ENCODE results near the gene ZDHHC11. TPM values are rescaled to one million over a fixed set of nuclear protein-coding genes. Genes with fewer than 3 reads are reported as not detected.
"Not testable (repeated sequence)": the region's sequence is repeated elsewhere in the genome, so short reads cannot be mapped to it uniquely, and the experiment has no call there.

ZDHHC11 gene
- total and polyA plus RNA-seq, 4 donors = 11.7 to 21.6 (median 16.1) TPM

GRCh38 chr5:846602-847091 is 4.1 kb downstream of the ZDHHC11 start:
- not testable (repeated sequence) for H3K9me3 ChIP-seq (ENCODE audit: control insufficient read depth, insufficient read depth, low read length); H3K27me3 ChIP-seq (ENCODE audit: control insufficient read depth, insufficient read depth, low read length); DNase-seq (ENCODE audit: low read depth in 4 of 6, low spot score in 6 of 6); H3K4me3 ChIP-seq (ENCODE audit: low read depth, low read length); H3K27ac ChIP-seq (ENCODE audit: low read depth, low read length)
- Histone ChIP-seq H3K4me1 (ENCODE audit: control insufficient read depth, insufficient read depth, low read length) (peaks cover 18% of the 10 kb centered on the region), H3K36me3 (ENCODE audit: control insufficient read depth, insufficient read depth, low read length) (peaks cover 47% of the 10 kb centered on the region)
- 83% methylated on average over 18 of the region's 18 CpGs for WGBS (ENCODE audit: insufficient coverage)

GRCh38 chr5:845676-846601 is 4.8 kb downstream of the ZDHHC11 start:
- H3K4me1 ChIP-seq (ENCODE audit: control insufficient read depth, insufficient read depth, low read length) = peaks cover 18% of the 10 kb centered on the region
- not testable (repeated sequence) for H3K27me3 ChIP-seq (ENCODE audit: control insufficient read depth, insufficient read depth, low read length); H3K9me3 ChIP-seq (ENCODE audit: control insufficient read depth, insufficient read depth, low read length); H3K27ac ChIP-seq (ENCODE audit: low read depth, low read length); DNase-seq (ENCODE audit: low read depth in 4 of 6, low spot score in 6 of 6); H3K4me3 ChIP-seq (ENCODE audit: low read depth, low read length)
- WGBS (ENCODE audit: insufficient coverage) = 87% methylated on average over 11 of the region's 35 CpGs
- H3K36me3 ChIP-seq (ENCODE audit: control insufficient read depth, insufficient read depth, low read length) = peaks cover 54% of the 10 kb centered on the region

- not testable (repeated sequence) for H3K27ac ChIP-seq (ENCODE audit: low read depth, low read length); H3K27me3 ChIP-seq (ENCODE audit: control insufficient read depth, insufficient read depth, low read length); H3K4me3 ChIP-seq (ENCODE audit: low read depth, low read length); H3K9me3 ChIP-seq (ENCODE audit: control insufficient read depth, insufficient read depth, low read length); DNase-seq (ENCODE audit: low read depth in 4 of 6, low spot score in 6 of 6)
- peaks cover 59% of the 10 kb centered on the region for H3K36me3 ChIP-seq (ENCODE audit: control insufficient read depth, insufficient read depth, low read length)
- WGBS (ENCODE audit: insufficient coverage) = 83% methylated on average over 8 of the region's 21 CpGs
- peaks cover 14% of the 10 kb centered on the region for H3K4me1 ChIP-seq (ENCODE audit: control insufficient read depth, insufficient read depth, low read length)
Observed at GRCh38 chr5:845031-845675, 5.6 kb downstream of the ZDHHC11 start.

- not testable (repeated sequence) for H3K4me3 ChIP-seq (ENCODE audit: low read depth, low read length); H3K27me3 ChIP-seq (ENCODE audit: control insufficient read depth, insufficient read depth, low read length); DNase-seq (ENCODE audit: low read depth in 4 of 6, low spot score in 6 of 6); H3K27ac ChIP-seq (ENCODE audit: low read depth, low read length); H3K9me3 ChIP-seq (ENCODE audit: control insufficient read depth, insufficient read depth, low read length); H3K4me1 ChIP-seq (ENCODE audit: control insufficient read depth, insufficient read depth, low read length)
- H3K36me3 ChIP-seq (ENCODE audit: control insufficient read depth, insufficient read depth, low read length) = peaks cover 53% of the 10 kb centered on the region
- WGBS (ENCODE audit: insufficient coverage) = 91% methylated on average over 14 of the region's 16 CpGs
Observed at GRCh38 chr5:844426-844825, 6.4 kb downstream of the ZDHHC11 start.

GRCh38 chr5:843926-844325 is 6.9 kb downstream of the ZDHHC11 start:
- 80% methylated on average over 12 of the region's 22 CpGs for WGBS (ENCODE audit: insufficient coverage)
- not testable (repeated sequence) for H3K4me1 ChIP-seq (ENCODE audit: control insufficient read depth, insufficient read depth, low read length); H3K27me3 ChIP-seq (ENCODE audit: control insufficient read depth, insufficient read depth, low read length); DNase-seq (ENCODE audit: low read depth in 4 of 6, low spot score in 6 of 6); H3K27ac ChIP-seq (ENCODE audit: low read depth, low read length); H3K4me3 ChIP-seq (ENCODE audit: low read depth, low read length); H3K9me3 ChIP-seq (ENCODE audit: control insufficient read depth, insufficient read depth, low read length)
- H3K36me3 ChIP-seq (ENCODE audit: control insufficient read depth, insufficient read depth, low read length) = peaks cover 51% of the 10 kb centered on the region

- not testable (repeated sequence) for H3K27ac ChIP-seq (ENCODE audit: low read depth, low read length); DNase-seq (ENCODE audit: low read depth in 4 of 6, low spot score in 6 of 6); H3K9me3 ChIP-seq (ENCODE audit: control insufficient read depth, insufficient read depth, low read length); H3K27me3 ChIP-seq (ENCODE audit: control insufficient read depth, insufficient read depth, low read length); H3K4me1 ChIP-seq (ENCODE audit: control insufficient read depth, insufficient read depth, low read length); H3K4me3 ChIP-seq (ENCODE audit: low read depth, low read length)
- H3K36me3 ChIP-seq (ENCODE audit: control insufficient read depth, insufficient read depth, low read length) = peaks cover 48% of the 10 kb centered on the region
- WGBS (ENCODE audit: insufficient coverage) = no CpG with 5 or more reads among the region's 26 CpGs
Observed at GRCh38 chr5:843371-843770, 7.4 kb downstream of the ZDHHC11 start.

GRCh38 chr5:842402-843221 is 8.2 kb downstream of the ZDHHC11 start:
- not testable (repeated sequence) for H3K27me3 ChIP-seq (ENCODE audit: control insufficient read depth, insufficient read depth, low read length); H3K4me1 ChIP-seq (ENCODE audit: control insufficient read depth, insufficient read depth, low read length); H3K9me3 ChIP-seq (ENCODE audit: control insufficient read depth, insufficient read depth, low read length); H3K4me3 ChIP-seq (ENCODE audit: low read depth, low read length); H3K27ac ChIP-seq (ENCODE audit: low read depth, low read length); DNase-seq (ENCODE audit: low read depth in 4 of 6, low spot score in 6 of 6)
- peaks cover 54% of the 10 kb centered on the region for H3K36me3 ChIP-seq (ENCODE audit: control insufficient read depth, insufficient read depth, low read length)
- WGBS (ENCODE audit: insufficient coverage) = 86% methylated on average over 22 of the region's 32 CpGs

GRCh38 chr5:841531-842401 is 9.0 kb downstream of the ZDHHC11 start:
- H3K36me3 ChIP-seq (ENCODE audit: control insufficient read depth, insufficient read depth, low read length) = peaks cover 52% of the 10 kb centered on the region
- H3K27ac ChIP-seq (ENCODE audit: low read depth, low read length); H3K4me3 ChIP-seq (ENCODE audit: low read depth, low read length); H3K4me1 ChIP-seq (ENCODE audit: control insufficient read depth, insufficient read depth, low read length); DNase-seq (ENCODE audit: low read depth in 4 of 6, low spot score in 6 of 6); H3K27me3 ChIP-seq (ENCODE audit: control insufficient read depth, insufficient read depth, low read length); H3K9me3 ChIP-seq (ENCODE audit: control insufficient read depth, insufficient read depth, low read length): not testable (repeated sequence)
- 87% methylated on average over 10 of the region's 15 CpGs for WGBS (ENCODE audit: insufficient coverage)
